Erythroblast (primary cell): ENCODE data around the gene ASGR2.

Source experiments
- GATA1 ChIP-seq: IDR thresholded peaks from 2 replicates; pipeline ENCODE4 v1.6.1; 2011; ENCODE audit warnings: low read depth, mild to moderate bottlenecking, control low read depth, low read length, moderate library complexity
- POLR2A ChIP-seq: IDR thresholded peaks from 2 replicates; pipeline ENCODE4 v1.6.1; 2011; ENCODE audit warnings: mild to moderate bottlenecking, low read length

GRCh38 chr17:7112510-7113108 is 2.0 kb downstream of the ASGR2 start:
- TF ChIP-seq POLR2A (no peak), GATA1 (no peak)
